ENCODE data around the gene INKA2.

Gene INKA2

DNA sequence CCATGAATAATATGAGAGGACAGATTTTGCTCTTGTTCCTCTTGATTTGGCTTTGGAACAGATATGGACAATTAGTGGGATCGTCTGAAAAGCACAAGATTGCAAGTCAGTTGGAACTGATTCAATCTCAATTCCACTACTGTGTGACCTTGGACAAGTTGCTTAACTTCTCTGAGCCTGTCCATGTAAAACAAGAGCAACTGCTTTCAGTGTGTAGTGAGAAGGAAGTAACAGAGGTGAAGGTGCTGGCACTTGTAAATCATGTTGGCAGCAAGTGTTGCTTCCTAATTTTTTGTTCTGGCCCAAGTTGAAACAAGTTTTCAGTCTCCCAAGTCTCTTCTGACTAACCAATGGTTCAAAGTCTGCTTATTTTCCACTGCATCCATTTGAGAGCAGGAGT lies 15.3 kb downstream of the INKA2 start:
- Histone ChIP-seq H3K4me2 (ENCODE audit: low read depth, low read length, poor library complexity, severe bottlenecking) (no peak overlapping the region), H4K20me1 (ENCODE audit: insufficient read depth, low read length, poor library complexity, severe bottlenecking) (no peaks in the 10 kb centered on the region)

GRCh38 chr1:111723091-111723806 lies 15.9 kb downstream of the INKA2 start:
- H3K4me3 ChIP-seq (ENCODE audit: low read length, poor library complexity, severe bottlenecking) = no peak overlapping the region
- no peaks in the 10 kb centered on the region for H3K36me3 ChIP-seq (ENCODE audit: insufficient read depth, low read length)
- no peak overlapping the region for H2AFZ ChIP-seq (ENCODE audit: low read length)
- no peaks in the 10 kb centered on the region for H3K9me2 ChIP-seq (replicated peaks; ENCODE audit: low read depth, low read length)
- H3F3A ChIP-seq (ENCODE audit: low read depth) = no peaks in the 10 kb centered on the region
- no peaks in the 10 kb centered on the region for H3K4me1 ChIP-seq (ENCODE audit: insufficient read depth, low read length, poor library complexity, severe bottlenecking)
- no peak overlapping the region for H3K9ac ChIP-seq (ENCODE audit: low read depth, low read length, poor library complexity, severe bottlenecking)
- H4K20me1 ChIP-seq (ENCODE audit: insufficient read depth, low read length, poor library complexity, severe bottlenecking) = no peaks in the 10 kb centered on the region
- H3K4me2 ChIP-seq (ENCODE audit: low read depth, low read length, poor library complexity, severe bottlenecking) = no peak overlapping the region
- no peaks in the 10 kb centered on the region for H3K79me2 ChIP-seq (ENCODE audit: insufficient read depth, low read length)
- H3K9me3 ChIP-seq (ENCODE audit: insufficient read depth, low read depth, low read length) = no peaks in the 10 kb centered on the region
- TF ChIP-seq EZH2phosphoT487 (IDR thresholded peaks at IDR 0.05; ENCODE audit: borderline replicate concordance) = no peak
- no peak for TF ChIP-seq CTCF (conservative IDR thresholded peaks at IDR 0.05; ENCODE audit: low read length)
- no peaks in the 10 kb centered on the region for H3K27me3 ChIP-seq (ENCODE audit: insufficient read depth, low read length, poor library complexity, severe bottlenecking)

More for the DNA sequence above, 15.3 kb downstream of the INKA2 start:
- Histone ChIP-seq H3K9me2 (replicated peaks; ENCODE audit: low read depth, low read length) (no peaks in the 10 kb centered on the region), H3K27me3 (ENCODE audit: insufficient read depth, low read length, poor library complexity, severe bottlenecking) (no peaks in the 10 kb centered on the region), H3K4me3 (ENCODE audit: low read length, poor library complexity, severe bottlenecking) (no peak overlapping the region), H3K79me2 (ENCODE audit: insufficient read depth, low read length) (no peaks in the 10 kb centered on the region), H2AFZ (ENCODE audit: low read length) (no peak overlapping the region), H3K9me3 (ENCODE audit: insufficient read depth, low read depth, low read length) (no peaks in the 10 kb centered on the region), H3K9ac (ENCODE audit: low read depth, low read length, poor library complexity, severe bottlenecking) (no peak overlapping the region), H3K4me1 (ENCODE audit: insufficient read depth, low read length, poor library complexity, severe bottlenecking) (no peaks in the 10 kb centered on the region), H3K36me3 (ENCODE audit: insufficient read depth, low read length) (no peaks in the 10 kb centered on the region), H3F3A (ENCODE audit: low read depth) (no peaks in the 10 kb centered on the region)
- TF ChIP-seq EZH2phosphoT487 (IDR thresholded peaks at IDR 0.05; ENCODE audit: borderline replicate concordance) (no peak), CTCF (conservative IDR thresholded peaks at IDR 0.05; ENCODE audit: low read length) (no peak)

DNA sequence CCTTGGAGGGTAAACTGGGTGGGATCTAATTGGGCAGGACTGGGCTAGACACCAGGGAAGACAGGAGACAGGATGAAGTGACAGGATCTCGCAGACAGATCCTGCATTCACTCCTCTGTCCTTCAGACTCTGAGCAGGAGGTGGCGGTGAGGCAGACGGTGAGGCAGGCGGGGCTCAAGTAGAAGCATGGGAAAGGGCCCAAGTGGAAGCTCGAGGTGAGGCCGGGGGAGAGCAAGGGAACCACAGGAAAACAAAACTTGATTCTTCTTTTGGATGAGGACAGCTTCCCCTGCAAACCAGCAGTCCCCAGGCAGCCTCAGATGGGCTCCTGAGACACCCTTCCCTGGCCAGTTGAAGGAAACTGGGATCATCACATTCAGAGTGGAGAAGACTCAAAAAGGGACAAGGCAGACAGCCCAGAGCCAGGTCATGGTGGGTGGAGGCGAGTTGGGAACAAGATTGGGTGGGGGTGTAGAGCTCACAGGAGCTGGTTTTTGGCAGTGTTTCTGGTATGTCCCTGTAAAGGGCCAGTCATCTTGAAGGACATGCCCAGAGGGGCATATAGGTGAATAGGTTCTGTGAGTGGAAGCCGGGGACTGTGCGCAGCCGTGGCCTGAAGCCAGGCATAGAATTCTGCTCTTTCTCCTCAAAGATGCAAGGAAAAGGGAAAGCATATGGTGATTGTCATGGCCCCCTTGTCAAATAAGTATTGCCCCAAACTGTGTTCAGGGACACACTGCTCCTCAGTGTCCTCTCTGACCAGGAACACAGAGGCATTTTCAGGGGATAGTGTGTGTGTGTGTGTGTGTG lies 18.0 kb downstream of the INKA2 start:
- no peaks in the 10 kb centered on the region for H3K4me1 ChIP-seq (ENCODE audit: insufficient read depth, low read length, poor library complexity, severe bottlenecking)
- no peak overlapping the region for H3K4me3 ChIP-seq (ENCODE audit: low read length, poor library complexity, severe bottlenecking)
- no peaks in the 10 kb centered on the region for H4K20me1 ChIP-seq (ENCODE audit: insufficient read depth, low read length, poor library complexity, severe bottlenecking)
- H3K36me3 ChIP-seq (ENCODE audit: insufficient read depth, low read length) = peaks cover 3% of the 10 kb centered on the region; the same call in 1 of the 2 replicates
- H3K9me3 ChIP-seq (ENCODE audit: insufficient read depth, low read depth, low read length) = no peaks in the 10 kb centered on the region
- H3K4me2 ChIP-seq (ENCODE audit: low read depth, low read length, poor library complexity, severe bottlenecking) = no peak overlapping the region
- no peaks in the 10 kb centered on the region for H3K9me2 ChIP-seq (replicated peaks; ENCODE audit: low read depth, low read length)
- H3K9ac ChIP-seq (ENCODE audit: low read depth, low read length, poor library complexity, severe bottlenecking) = no peak overlapping the region
- no peak for TF ChIP-seq EZH2phosphoT487 (IDR thresholded peaks at IDR 0.05; ENCODE audit: borderline replicate concordance)
- no peaks in the 10 kb centered on the region for H3K79me2 ChIP-seq (ENCODE audit: insufficient read depth, low read length)
- no peak overlapping the region for H2AFZ ChIP-seq (ENCODE audit: low read length)
- no peaks in the 10 kb centered on the region for H3F3A ChIP-seq (ENCODE audit: low read depth)
- no peaks in the 10 kb centered on the region for H3K27me3 ChIP-seq (ENCODE audit: insufficient read depth, low read length, poor library complexity, severe bottlenecking)

Data from Loucy (cell line).